Neural progenitor cell (in vitro differentiated cells): ENCODE data around the gene FNDC11. TPM values are rescaled to one million over a fixed set of nuclear protein-coding genes. Genes with fewer than 3 reads are reported as not detected.
A peak's percentile ranks its signal among the peaks of the same experiment; 100 is the strongest.

Source experiments
- DNase-seq: peaks from one replicate; pipeline ENCODE4 v3.0.0-alpha.2; 2016; ENCODE audit warnings: low spot score
- H2AFZ ChIP-seq: fragments of 200-600 bp; sonication (generic); replicated peaks from 2 replicates; pipeline ENCODE4 v1.6.1; 2016; ENCODE audit warnings: antibody characterized with exemption
- H3F3A ChIP-seq: fragments of 200-600 bp; sonication (generic); 2 replicates; pipeline ENCODE4 v1.6.1; 2016; ENCODE audit warnings: antibody characterized with exemption, low read depth
- H3K27ac ChIP-seq: fragments of 200-600 bp; sonication (generic); 2 replicates; pipeline ENCODE4 v1.5.1; 2016; ENCODE audit warnings: mild to moderate bottlenecking
- H3K27me3 ChIP-seq: fragments of 200-600 bp; sonication (generic); 2 replicates; pipeline ENCODE4 v1.6.1; 2016; ENCODE audit warnings: mild to moderate bottlenecking, moderate library complexity
- H3K36me3 ChIP-seq: fragments of 200-600 bp; sonication (generic); 2 replicates; pipeline ENCODE4 v1.5.1; 2016
- H3K4me1 ChIP-seq: fragments of 200-600 bp; sonication (generic); 2 replicates; pipeline ENCODE4 v1.6.1; 2016; ENCODE audit warnings: mixed run types
- H3K4me2 ChIP-seq: fragments of 200-600 bp; sonication (generic); 2 replicates; pipeline ENCODE4 v1.6.1; 2016
- H3K4me3 ChIP-seq: fragments of 200-600 bp; sonication (generic); 2 replicates; pipeline ENCODE4 v1.5.1; 2016
- H3K79me2 ChIP-seq: fragments of 200-600 bp; sonication (generic); 2 replicates; pipeline ENCODE4 v1.6.1; 2016; ENCODE audit warnings: low read depth
- H3K9ac ChIP-seq: fragments of 200-600 bp; sonication (generic); 2 replicates; pipeline ENCODE4 v1.6.1; 2016
- H3K9me3 ChIP-seq: fragments of 200-600 bp; sonication (generic); 2 replicates; pipeline ENCODE4 v1.5.1; 2016; ENCODE audit warnings: low read depth
- H4K20me1 ChIP-seq: fragments of 200-600 bp; sonication (generic); 2 replicates; pipeline ENCODE4 v1.6.1; 2016; ENCODE audit warnings: low read depth
- H3K27ac Mint-ChIP-seq: 3 replicates; pipeline ENCODE4 v1.8.0; 2021; ENCODE audit warnings: mixed read lengths
- H3K27me3 Mint-ChIP-seq: 2 replicates; pipeline ENCODE4 v1.8.0; 2022; ENCODE audit warnings: low read depth, mild to moderate bottlenecking, inconsistent platforms, moderate library complexity, mixed read lengths; ENCODE audit not compliant: insufficient read depth
- H3K36me3 Mint-ChIP-seq: 3 replicates; pipeline ENCODE4 v1.8.0; 2021; ENCODE audit warnings: mixed read lengths
- H3K4me1 Mint-ChIP-seq: 3 replicates; pipeline ENCODE4 v1.8.0; 2021; ENCODE audit warnings: mixed read lengths
- H3K4me3 Mint-ChIP-seq: 3 replicates; pipeline ENCODE4 v1.8.0; 2021; ENCODE audit warnings: mild to moderate bottlenecking, moderate library complexity, mixed read lengths
- H3K9me3 Mint-ChIP-seq: 3 replicates; pipeline ENCODE4 v1.8.0; 2020; ENCODE audit warnings: mixed read lengths
- CTCF ChIP-seq: fragments of 200-600 bp; sonication (generic); IDR thresholded peaks from 2 replicates; pipeline ENCODE4 v1.5.1; 2017; ENCODE audit warnings: antibody characterized with exemption, mild to moderate bottlenecking
- EZH2 ChIP-seq: fragments of 200-600 bp; sonication (generic); IDR thresholded peaks from 2 replicates; pipeline ENCODE4 v1.6.1; 2017; ENCODE audit warnings: antibody characterized with exemption, mild to moderate bottlenecking, moderate library complexity
- EZH2phosphoT487 ChIP-seq: fragments of 200-600 bp; sonication (generic); IDR thresholded peaks from 2 replicates; pipeline ENCODE4 v1.6.1; 2017; ENCODE audit warnings: antibody characterized with exemption
- total RNA-seq: library from RNA; depleted of rRNA; stranded (reverse); fragments of >200 nt; gene quantifications from 2 replicates; pipeline ENCODE4 v1.2.3, GENCODE V29; 2015; ENCODE audit warnings: low replicate concordance

Gene FNDC11
- total RNA-seq, 1 donor from 2014 or later: 0.39 TPM

GRCh38 chr20:63587256-63587655 is 33.3 kb downstream of the FNDC11 start:
- no peaks in the 10 kb centered on the region for H3F3A ChIP-seq

GRCh38 chr20:63587776-63588591 is 34.0 kb downstream of the FNDC11 start:
- no peak overlapping the region for H3K4me2 ChIP-seq
- no peak overlapping the region for H3K4me3 ChIP-seq
- H3K9me3 ChIP-seq: no peaks in the 10 kb centered on the region
- peaks cover 12% of the 10 kb centered on the region for H3K4me1 Mint-ChIP-seq
- H3K27ac ChIP-seq: no peak overlapping the region
- no peak overlapping the region for H2AFZ ChIP-seq
- H3K9ac ChIP-seq: no peak overlapping the region
- H4K20me1 ChIP-seq: no peaks in the 10 kb centered on the region
- H3F3A ChIP-seq: no peaks in the 10 kb centered on the region
- no peaks in the 10 kb centered on the region for H3K79me2 ChIP-seq
- H3K9me3 Mint-ChIP-seq: no peaks in the 10 kb centered on the region
- no peak overlapping the region for H3K4me3 Mint-ChIP-seq
- peaks cover 3% of the 10 kb centered on the region for H3K27me3 Mint-ChIP-seq
- no peak for DNase-seq
- H3K4me1 ChIP-seq: no peaks in the 10 kb centered on the region
- no peaks in the 10 kb centered on the region for H3K36me3 ChIP-seq
- peaks cover 9% of the 10 kb centered on the region for H3K36me3 Mint-ChIP-seq
- H3K27me3 ChIP-seq: no peaks in the 10 kb centered on the region
- no peak for TF ChIP-seq CTCF
- H3K27ac Mint-ChIP-seq: peak overlapping the region; percentile 46

More at GRCh38 chr20:63587256-63587655, 33.3 kb downstream of the FNDC11 start:
- H3K27me3 ChIP-seq: no peaks in the 10 kb centered on the region
- no peaks in the 10 kb centered on the region for H3K79me2 ChIP-seq
- DNase-seq: no peak
- Mint-ChIP-seq H3K27ac (peak overlapping the region; percentile 46), H3K36me3 (peaks cover 9% of the 10 kb centered on the region), H3K27me3 (peaks cover 3% of the 10 kb centered on the region), H3K4me3 (no peak overlapping the region), H3K9me3 (no peaks in the 10 kb centered on the region), H3K4me1 (peaks cover 16% of the 10 kb centered on the region)
- H3K9ac ChIP-seq: no peak overlapping the region
- no peak overlapping the region for H3K27ac ChIP-seq
- H3K4me1 ChIP-seq: no peaks in the 10 kb centered on the region
- no peak overlapping the region for H3K4me2 ChIP-seq
- TF ChIP-seq CTCF: no peak
- no peak for TF ChIP-seq EZH2phosphoT487
- TF ChIP-seq EZH2: no peak
- no peak overlapping the region for H3K4me3 ChIP-seq
- H2AFZ ChIP-seq: no peak overlapping the region
- no peaks in the 10 kb centered on the region for H3K9me3 ChIP-seq
- no peaks in the 10 kb centered on the region for H4K20me1 ChIP-seq
- H3K36me3 ChIP-seq: no peaks in the 10 kb centered on the region

GRCh38 chr20:63588641-63589041 is 34.7 kb downstream of the FNDC11 start:
- Histone ChIP-seq H3K4me1 (no peaks in the 10 kb centered on the region), H3K36me3 (no peaks in the 10 kb centered on the region), H3K27ac (no peak overlapping the region), H2AFZ (no peak overlapping the region), H3K4me2 (no peak overlapping the region), H3K27me3 (no peaks in the 10 kb centered on the region), H3K9me3 (no peaks in the 10 kb centered on the region), H3K9ac (no peak overlapping the region), H3F3A (no peaks in the 10 kb centered on the region), H4K20me1 (no peaks in the 10 kb centered on the region), H3K79me2 (no peaks in the 10 kb centered on the region), H3K4me3 (no peak overlapping the region)
- H3K4me1 Mint-ChIP-seq: peaks cover 8% of the 10 kb centered on the region
- H3K4me3 Mint-ChIP-seq: no peak overlapping the region
- H3K36me3 Mint-ChIP-seq: peaks cover 15% of the 10 kb centered on the region
- H3K9me3 Mint-ChIP-seq: no peaks in the 10 kb centered on the region
- no peak overlapping the region for H3K27ac Mint-ChIP-seq
- DNase-seq: no peak
- peaks cover 3% of the 10 kb centered on the region for H3K27me3 Mint-ChIP-seq
- TF ChIP-seq CTCF: no peak
- TF ChIP-seq EZH2phosphoT487: no peak
- TF ChIP-seq EZH2: no peak
